ENCODE data around the gene CCT8. TPM values are rescaled to one million over a fixed set of nuclear protein-coding genes. Genes with fewer than 3 reads are reported as not detected.
A peak's percentile ranks its signal among the peaks of the same experiment; 100 is the strongest.
"Not testable (repeated sequence)": the region's sequence is repeated elsewhere in the genome, so short reads cannot be mapped to it uniquely, and the experiment has no call there.

Gene CCT8
- total RNA-seq, 1 experiment from 2014 or later: 234 TPM

GRCh38 chr21:29082046-29082815, 8.8 kb upstream of the CCT8 start:
- DNase-seq (ENCODE audit: low read depth, low spot score): no peak
- in situ Hi-C loops (cut with HindIII; ENCODE audit: low pct_unique_long_range_greater_than_20kb, low sequenced_read_pairs): no loop called here

GRCh38 chr21:29080454-29080941, 7.0 kb upstream of the CCT8 start:
- DNase-seq (ENCODE audit: low read depth, low spot score): no peak
- in situ Hi-C loops (cut with HindIII; ENCODE audit: low pct_unique_long_range_greater_than_20kb, low sequenced_read_pairs): no loop called here

DNA sequence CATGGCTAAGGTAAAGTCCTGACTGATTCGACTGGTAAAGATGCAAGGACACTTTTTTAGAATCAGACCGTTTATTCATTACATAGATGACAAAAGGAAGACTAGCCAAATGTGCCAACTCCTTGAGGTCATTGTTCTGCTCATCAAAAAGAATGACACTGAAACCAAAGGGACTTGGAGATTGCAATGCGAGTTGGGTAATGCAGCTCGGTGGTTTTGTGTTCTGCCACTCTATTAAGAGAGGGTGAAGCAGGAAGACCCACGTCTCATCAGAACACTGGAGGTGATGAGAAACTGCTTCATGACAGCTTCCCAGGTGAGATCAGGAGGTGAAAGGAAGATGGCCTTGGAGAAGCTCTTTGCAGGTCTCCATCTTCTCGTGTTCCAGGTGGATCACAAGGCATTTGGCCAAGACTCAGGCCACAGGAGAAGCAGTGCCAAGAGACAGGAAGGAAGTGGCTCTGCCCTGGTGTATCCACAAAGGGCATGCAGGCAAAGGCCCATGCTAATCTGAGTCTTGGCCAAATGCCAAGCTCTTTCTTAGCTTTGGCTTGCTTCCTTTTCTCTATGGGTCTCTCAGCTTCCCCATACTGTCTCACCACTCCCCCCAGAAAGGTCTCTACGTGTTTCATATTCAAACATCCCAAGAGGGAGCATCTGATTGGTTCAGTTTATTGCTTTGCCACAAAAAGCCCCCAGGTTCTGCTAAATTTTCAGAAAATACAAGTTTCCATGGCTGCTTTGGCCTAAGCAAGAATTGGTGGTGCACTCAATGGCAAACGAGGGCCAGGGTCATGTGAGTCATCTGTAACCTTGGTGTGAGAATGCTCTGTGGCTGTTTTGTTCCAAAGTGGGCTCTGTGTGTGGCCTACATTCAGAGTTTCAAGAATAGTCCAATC, 5.7 kb upstream of the CCT8 start:
- in situ Hi-C loops (cut with HindIII; ENCODE audit: low pct_unique_long_range_greater_than_20kb, low sequenced_read_pairs): no loop called here
- no peak for DNase-seq (ENCODE audit: low read depth, low spot score)

GRCh38 chr21:29077651-29078090, 4.2 kb upstream of the CCT8 start:
- no peak for DNase-seq (ENCODE audit: low read depth, low spot score)
- in situ Hi-C loops (cut with HindIII; ENCODE audit: low pct_unique_long_range_greater_than_20kb, low sequenced_read_pairs): no loop called here

- DNase-seq (ENCODE audit: low read depth, low spot score); in situ Hi-C loops (cut with HindIII; ENCODE audit: low pct_unique_long_range_greater_than_20kb, low sequenced_read_pairs): not testable (repeated sequence)
Observed at GRCh38 chr21:29076731-29077640, 3.5 kb upstream of the CCT8 start.

- no peak for DNase-seq (ENCODE audit: low read depth, low spot score)
- in situ Hi-C loops (cut with HindIII; ENCODE audit: low pct_unique_long_range_greater_than_20kb, low sequenced_read_pairs): no loop called here
Observed at GRCh38 chr21:29075706-29076466, 2.4 kb upstream of the CCT8 start.

DNA sequence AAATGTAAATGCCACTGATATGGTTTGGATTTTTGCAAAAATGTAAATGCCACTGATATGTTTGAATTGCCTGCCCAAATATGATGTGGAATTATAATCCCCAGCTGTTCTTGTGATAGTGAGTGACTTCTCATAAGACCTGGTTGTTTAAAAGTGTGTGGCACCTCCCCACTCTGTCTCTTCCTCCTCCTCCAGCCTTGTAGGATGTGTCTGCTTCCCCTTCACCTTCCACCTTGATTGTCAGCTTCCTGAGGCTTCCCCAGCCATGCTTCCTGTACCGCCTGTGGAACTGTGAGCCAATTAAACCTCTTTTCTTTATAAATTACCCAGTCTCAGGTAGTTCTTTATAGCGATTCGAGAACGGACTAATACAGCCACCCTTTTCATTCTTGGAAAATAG, 1.3 kb upstream of the CCT8 start:
- in situ Hi-C loops (cut with HindIII; ENCODE audit: low pct_unique_long_range_greater_than_20kb, low sequenced_read_pairs): no loop called here
- DNase-seq (ENCODE audit: low read depth, low spot score): no peak

DNA sequence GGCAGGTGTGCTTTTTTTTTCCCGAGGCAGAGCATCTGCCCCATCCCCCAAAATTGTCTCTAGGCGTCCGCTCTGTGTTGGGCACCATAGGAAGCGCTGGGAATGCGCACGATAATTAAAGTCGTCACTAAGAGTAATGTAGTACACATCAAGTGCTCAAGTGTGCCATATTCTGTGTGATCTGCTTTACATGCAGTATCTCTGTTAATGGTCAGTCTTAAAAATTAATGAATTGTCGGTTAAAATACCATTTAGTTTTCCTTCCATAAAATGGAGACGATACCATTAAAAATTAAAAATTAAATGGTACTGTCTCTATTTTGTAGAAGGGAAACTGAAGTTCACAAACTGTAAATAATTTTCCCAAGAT, 544 bp upstream of the CCT8 start:
- DNase-seq (ENCODE audit: low read depth, low spot score): no peak
- in situ Hi-C loops (cut with HindIII; ENCODE audit: low pct_unique_long_range_greater_than_20kb, low sequenced_read_pairs): no loop called here

GRCh38 chr21:29072873-29073221, 601 bp downstream of the CCT8 start:
- DNase-seq (ENCODE audit: low read depth, low spot score): peak; percentile 9
- in situ Hi-C loops (cut with HindIII; ENCODE audit: low pct_unique_long_range_greater_than_20kb, low sequenced_read_pairs): no loop called here

- in situ Hi-C loops (cut with HindIII; ENCODE audit: low pct_unique_long_range_greater_than_20kb, low sequenced_read_pairs): no loop called here
- no peak for DNase-seq (ENCODE audit: low read depth, low spot score)
Observed at GRCh38 chr21:29064850-29065481, 8.5 kb downstream of the CCT8 start.

DNA sequence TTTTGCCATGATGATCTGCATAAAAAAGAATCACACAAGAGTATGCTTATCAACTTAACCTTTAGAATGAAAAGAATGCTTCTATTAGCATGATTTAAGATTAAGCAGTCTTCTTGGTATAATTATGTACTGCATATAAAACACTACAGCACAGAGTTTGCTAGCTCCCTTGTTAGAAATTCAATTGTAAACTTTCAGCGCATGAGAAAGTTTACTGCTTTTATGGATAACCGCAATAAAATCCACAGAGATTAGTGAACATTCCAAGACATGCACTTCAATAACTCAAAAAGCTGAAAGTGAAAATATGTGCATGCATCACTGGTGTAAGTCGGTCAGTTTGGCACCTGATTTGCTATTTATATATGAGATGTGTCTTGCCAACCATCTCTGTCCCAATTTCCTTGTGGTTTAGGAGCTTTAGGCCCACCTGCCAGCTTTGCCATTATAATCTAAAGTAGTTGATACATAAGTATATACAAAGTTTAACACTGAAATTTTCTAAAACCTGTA, 16.9 kb downstream of the CCT8 start:
- in situ Hi-C loops (cut with HindIII; ENCODE audit: low pct_unique_long_range_greater_than_20kb, low sequenced_read_pairs): no loop called here
- DNase-seq (ENCODE audit: low read depth, low spot score): no peak

DNA sequence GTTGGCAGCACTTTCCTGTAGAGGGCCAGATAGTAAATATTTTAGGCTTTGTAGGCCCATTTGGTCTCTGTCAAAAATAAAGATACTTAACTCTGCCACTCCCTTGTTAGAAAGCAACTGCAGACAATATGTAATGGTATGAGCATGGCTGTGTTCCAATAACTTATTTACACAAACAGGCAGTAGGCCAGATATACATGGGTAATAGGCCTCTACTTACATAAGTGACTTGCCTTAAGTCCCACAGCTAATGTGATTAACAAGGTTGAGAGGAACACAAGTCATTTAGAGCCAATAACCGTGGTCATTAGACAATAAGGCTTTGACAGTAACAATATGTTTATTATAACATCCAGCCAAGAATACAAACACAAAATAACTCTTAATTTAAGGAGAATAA, 17.4 kb downstream of the CCT8 start:
- in situ Hi-C loops (cut with HindIII; ENCODE audit: low pct_unique_long_range_greater_than_20kb, low sequenced_read_pairs): no loop called here
- DNase-seq (ENCODE audit: low read depth, low spot score): no peak

GRCh38 chr21:29055080-29055479, 18.4 kb downstream of the CCT8 start:
- DNase-seq (ENCODE audit: low read depth, low spot score): no peak
- in situ Hi-C loops (cut with HindIII; ENCODE audit: low pct_unique_long_range_greater_than_20kb, low sequenced_read_pairs): no loop called here

DNA sequence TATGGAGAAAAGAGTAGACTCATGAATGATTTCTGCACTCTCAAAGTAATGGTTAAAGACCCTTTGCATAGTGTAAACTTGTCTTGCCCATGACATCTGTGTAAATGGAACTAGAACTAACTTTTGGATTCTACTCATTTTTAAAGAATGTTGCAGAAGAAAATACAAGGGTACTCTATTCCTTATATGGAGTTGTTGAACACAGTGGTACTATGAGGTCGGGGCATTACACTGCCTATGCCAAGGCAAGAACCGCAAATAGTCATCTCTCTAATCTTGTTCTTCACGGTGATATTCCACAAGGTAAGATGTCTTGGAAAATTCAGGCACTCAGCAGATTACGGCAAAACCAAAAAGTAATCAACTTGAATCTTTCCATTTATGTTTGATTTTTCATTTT, 19.8 kb downstream of the CCT8 start:
- DNase-seq (ENCODE audit: low read depth, low spot score): no peak
- in situ Hi-C loops (cut with HindIII; ENCODE audit: low pct_unique_long_range_greater_than_20kb, low sequenced_read_pairs): no loop called here

DNA sequence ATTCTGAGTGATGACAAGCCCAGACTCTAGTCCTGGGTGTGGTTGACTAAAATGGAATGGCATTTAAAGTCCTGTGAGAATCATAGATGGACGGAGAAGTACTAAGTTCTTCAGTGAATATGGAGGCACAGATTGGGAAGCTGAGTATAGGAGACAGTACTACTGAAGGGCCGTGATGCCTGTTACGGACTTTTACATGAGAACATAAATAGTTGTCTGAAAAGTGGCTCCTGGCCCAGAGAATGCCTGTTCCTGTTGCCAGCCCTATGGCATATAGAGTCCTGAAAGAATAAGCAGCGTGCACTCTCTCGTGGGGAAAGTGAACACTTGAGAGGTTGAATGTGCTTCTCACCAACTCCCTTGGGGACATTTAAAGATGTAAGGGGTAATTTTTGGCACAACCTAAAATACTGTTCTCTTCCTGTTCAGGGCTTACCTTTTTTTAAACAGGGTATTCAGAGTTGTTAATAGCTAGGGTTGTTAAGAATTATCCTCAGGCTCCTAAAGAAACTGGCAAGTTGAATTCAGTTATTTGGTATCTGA, 20.4 kb downstream of the CCT8 start:
- DNase-seq (ENCODE audit: low read depth, low spot score): no peak
- in situ Hi-C loops (cut with HindIII; ENCODE audit: low pct_unique_long_range_greater_than_20kb, low sequenced_read_pairs): no loop called here

- in situ Hi-C loops (cut with HindIII; ENCODE audit: low pct_unique_long_range_greater_than_20kb, low sequenced_read_pairs): no loop called here
- no peak for DNase-seq (ENCODE audit: low read depth, low spot score)
Observed at GRCh38 chr21:29052224-29052623, 21.2 kb downstream of the CCT8 start.
